Body of pancreas (tissue), 4 donors: Measurements from ENCODE around the gene FAM131C. TPM values are rescaled to one million over a fixed set of nuclear protein-coding genes. Genes with fewer than 3 reads are reported as not detected.
"Not testable (repeated sequence)": the region's sequence is repeated elsewhere in the genome, so short reads cannot be mapped to it uniquely, and the experiment has no call there.

Experiments
- ATAC-seq: fragments of 150-250 bp; one replicate; pipeline ENCODE4 v1.9.1; 2016
- DNase-seq, 4 donors: peaks; one replicate each; pipeline ENCODE4 v3.0.0-alpha.2; 2019
- H3K27ac ChIP-seq, 4 donors: fragments of 200-600 bp; sonication (generic); 1 replicate in 3 of 4; 2 replicates in 1 of 4; pipeline versions ENCODE4 v1.5.1 to v1.6.1; 2016 to 2019; ENCODE audit warnings: mild to moderate bottlenecking in 1 of 4, mixed read lengths in 1 of 4, moderate library complexity in 1 of 4
- H3K27me3 ChIP-seq, 2 donors: fragments of 200-600 bp; sonication (generic); one replicate each; pipeline ENCODE4 v1.6.0; 2016; ENCODE audit warnings: mild to moderate bottlenecking in 1 of 2
- H3K36me3 ChIP-seq, 2 donors: fragments of 200-600 bp; sonication (generic); replicated peaks in 1 of 2; 2 replicates each; pipeline ENCODE4 v1.5.1; 2016; ENCODE audit warnings: low read depth in 2 of 2; ENCODE audit not compliant: insufficient read depth in 1 of 2
- H3K4me1 ChIP-seq: fragments of 200-600 bp; sonication (generic); one replicate; pipeline ENCODE4 v1.6.0; 2016
- H3K4me3 ChIP-seq, 2 donors: fragments of 200-600 bp; sonication (generic); 1 replicate in 1 of 2; 2 replicates in 1 of 2; pipeline ENCODE4 v1.5.1; 2016 to 2019
- H3K9me3 ChIP-seq, 3 donors: fragments of 200-600 bp; sonication (generic); 1 replicate in 2 of 3; 2 replicates in 1 of 3; pipeline ENCODE4 v1.5.1; 2016
- POLR2A ChIP-seq, 3 donors: fragments of 450-650 bp; IDR thresholded peaks; one replicate each; pipeline ENCODE4 v1.6.1; 2016; ENCODE audit warnings: antibody characterized with exemption in 3 of 3, mild to moderate bottlenecking in 2 of 3
- WGBS, 2 donors: methylation state at CpG; one replicate each; pipeline ENCODE4 v1.1.5; 2017; 5-methylcytosine and 5-hydroxymethylcytosine counted together
- intact Hi-C: fragments of 100-400 bp; cut with DNase I; formaldehyde crosslinking; loops from one replicate; pipeline ENCODE4 v1.15.1; 2023
- total RNA-seq, 2 donors: library from RNA; depleted of rRNA; stranded (reverse); fragments of >200 nt; gene quantifications; one replicate each; pipeline ENCODE4 v1.1.0, GENCODE V29; 2016
- TF ChIP-seq, protein P1 (sequence below), 7 experiments: fragments of 450-650 bp in 4 of 7; fragments of 200-600 bp in 3 of 7; sonication (generic) in 3 of 7; IDR thresholded peaks; one replicate each; pipeline ENCODE4 v1.5.1; 2016 to 2019; ENCODE audit warnings: antibody characterized with exemption in 7 of 7

FAM131C gene
- total RNA-seq, 2 donors from 2014 or later: 4.2 TPM; not detected in 1

GRCh38 chr1:16065269-16065576 lies 8.2 kb downstream of the FAM131C start:
- no peak for DNase-seq
- 68 to 74% methylated on average over 7 to 8 of the region's 8 CpGs for WGBS, 2 donors
- intact Hi-C loops: no loop called here

GRCh38 chr1:16064536-16065268 lies 8.7 kb downstream of the FAM131C start:
- no peak overlapping the region for H3K4me3 ChIP-seq
- no peaks in the 10 kb centered on the region for H3K27me3 ChIP-seq
- DNase-seq (peak in 3 of 4 donors; percentile 48 to 54 (median 53)), ATAC-seq (no peak)
- WGBS, 2 donors: 47 to 63% methylated on average over 13 of the region's 13 CpGs
- H3K36me3 ChIP-seq: no peaks in the 10 kb centered on the region
- peak overlapping the region in 3 of 4 donors; percentile 12 to 62 (median 53) for H3K27ac ChIP-seq
- intact Hi-C loops: no loop called here
- H3K4me1 ChIP-seq: peaks cover 61% of the 10 kb centered on the region
- no peaks in the 10 kb centered on the region for H3K9me3 ChIP-seq
- TF ChIP-seq, protein P1, sequence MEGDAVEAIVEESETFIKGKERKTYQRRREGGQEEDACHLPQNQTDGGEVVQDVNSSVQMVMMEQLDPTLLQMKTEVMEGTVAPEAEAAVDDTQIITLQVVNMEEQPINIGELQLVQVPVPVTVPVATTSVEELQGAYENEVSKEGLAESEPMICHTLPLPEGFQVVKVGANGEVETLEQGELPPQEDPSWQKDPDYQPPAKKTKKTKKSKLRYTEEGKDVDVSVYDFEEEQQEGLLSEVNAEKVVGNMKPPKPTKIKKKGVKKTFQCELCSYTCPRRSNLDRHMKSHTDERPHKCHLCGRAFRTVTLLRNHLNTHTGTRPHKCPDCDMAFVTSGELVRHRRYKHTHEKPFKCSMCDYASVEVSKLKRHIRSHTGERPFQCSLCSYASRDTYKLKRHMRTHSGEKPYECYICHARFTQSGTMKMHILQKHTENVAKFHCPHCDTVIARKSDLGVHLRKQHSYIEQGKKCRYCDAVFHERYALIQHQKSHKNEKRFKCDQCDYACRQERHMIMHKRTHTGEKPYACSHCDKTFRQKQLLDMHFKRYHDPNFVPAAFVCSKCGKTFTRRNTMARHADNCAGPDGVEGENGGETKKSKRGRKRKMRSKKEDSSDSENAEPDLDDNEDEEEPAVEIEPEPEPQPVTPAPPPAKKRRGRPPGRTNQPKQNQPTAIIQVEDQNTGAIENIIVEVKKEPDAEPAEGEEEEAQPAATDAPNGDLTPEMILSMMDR (IDR thresholded peaks at IDR 0.05): no peak
- TF ChIP-seq POLR2A (IDR thresholded peaks at IDR 0.05): peak in 1 of 3 donors; percentile 14

More at GRCh38 chr1:16065269-16065576, 8.2 kb downstream of the FAM131C start:
- ATAC-seq: no peak
- H3K36me3 ChIP-seq: no peaks in the 10 kb centered on the region
- peak overlapping the region in 3 of 4 donors; percentile 12 to 62 (median 53) for H3K27ac ChIP-seq
- H3K27me3 ChIP-seq: no peaks in the 10 kb centered on the region
- no peaks in the 10 kb centered on the region for H3K9me3 ChIP-seq
- H3K4me3 ChIP-seq: no peak overlapping the region
- TF ChIP-seq, protein P1 (IDR thresholded peaks at IDR 0.05): no peak
- no peak for TF ChIP-seq POLR2A (IDR thresholded peaks at IDR 0.05)
- peaks cover 66% of the 10 kb centered on the region for H3K4me1 ChIP-seq

GRCh38 chr1:16063921-16064320 lies 9.5 kb downstream of the FAM131C start:
- no peak for TF ChIP-seq POLR2A (IDR thresholded peaks at IDR 0.05)
- TF ChIP-seq, protein P1 (IDR thresholded peaks at IDR 0.05): no peak
- Histone ChIP-seq H3K27ac (peak overlapping the region in 1 of 4 donors; percentile 62), H3K36me3 (no peaks in the 10 kb centered on the region), H3K4me1 (peaks cover 54% of the 10 kb centered on the region), H3K4me3 (no peak overlapping the region), H3K27me3 (no peaks in the 10 kb centered on the region), H3K9me3 (no peaks in the 10 kb centered on the region)
- no peak for DNase-seq
- intact Hi-C loops: no loop called here
- 70 to 82% methylated on average over 9 of the region's 9 CpGs for WGBS, 2 donors
- ATAC-seq: no peak

- TF ChIP-seq, protein P1 (IDR thresholded peaks at IDR 0.05): no peak
- no peak for TF ChIP-seq POLR2A (IDR thresholded peaks at IDR 0.05)
- Histone ChIP-seq H3K27me3 (no peaks in the 10 kb centered on the region), H3K36me3 (no peaks in the 10 kb centered on the region), H3K27ac (no peak overlapping the region), H3K9me3 (no peaks in the 10 kb centered on the region), H3K4me1 (peaks cover 48% of the 10 kb centered on the region), H3K4me3 (no peak overlapping the region)
- DNase-seq: no peak
- ATAC-seq: no peak
- WGBS, 2 donors: 90% methylated on average over 14 to 15 of the region's 15 CpGs
- intact Hi-C loops: no loop called here
Observed at GRCh38 chr1:16063226-16063829, 10.1 kb downstream of the FAM131C start.

DNA sequence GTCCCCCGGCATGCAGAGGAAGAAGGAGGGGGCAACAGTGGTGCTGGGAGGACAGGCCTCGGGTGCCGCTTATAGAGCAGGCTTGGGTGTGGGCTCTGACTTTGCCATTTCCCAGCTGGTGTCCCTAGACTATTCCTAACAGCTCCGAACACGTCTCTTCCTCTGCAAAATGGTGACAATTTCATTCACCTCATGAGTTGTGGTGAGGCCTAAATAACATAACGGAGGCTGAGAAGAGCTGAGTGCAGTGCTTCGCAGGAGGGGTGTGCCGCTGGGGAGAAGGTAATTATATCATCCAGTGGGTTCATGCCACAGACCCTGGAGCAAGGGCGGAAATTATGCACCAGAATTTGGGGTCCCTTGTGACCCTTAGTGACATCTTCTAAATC lies 10.8 kb downstream of the FAM131C start:
- H3K27ac ChIP-seq, intact Hi-C loops, H3K9me3 ChIP-seq, ATAC-seq, H3K27me3 ChIP-seq, H3K4me3 ChIP-seq, H3K36me3 ChIP-seq, DNase-seq: not testable (repeated sequence)
- 87 to 94% methylated on average over 9 of the region's 9 CpGs for WGBS, 2 donors
- peaks cover 41% of the 10 kb centered on the region for H3K4me1 ChIP-seq

- peaks cover 36% of the 10 kb centered on the region for H3K4me1 ChIP-seq
- ATAC-seq, intact Hi-C loops, H3K4me3 ChIP-seq, H3K27me3 ChIP-seq, H3K27ac ChIP-seq, H3K36me3 ChIP-seq, H3K9me3 ChIP-seq, DNase-seq: not testable (repeated sequence)
- 60 to 93% methylated on average over 2 to 8 of the region's 18 CpGs for WGBS, 2 donors
Observed at GRCh38 chr1:16061989-16062686, 11.3 kb downstream of the FAM131C start.
